ENCODE results near the gene KDM4C.

The KDM4C gene

GRCh38 chr9:6864102-6864501 is 106.3 kb downstream of the KDM4C start:
- H3K4me3 ChIP-seq (ENCODE audit: low read length in 2 of 2), result no peak overlapping the region
- no peaks in the 10 kb centered on the region for H3K27me3 ChIP-seq (ENCODE audit: control insufficient read depth in 1 of 2, insufficient read depth in 2 of 2, low read length in 2 of 2)
- H3K9ac ChIP-seq (ENCODE audit: low read length in 2 of 2), result no peak overlapping the region
- no peaks in the 10 kb centered on the region for H3K4me1 ChIP-seq (ENCODE audit: control insufficient read depth, insufficient read depth, low read length)
- peaks cover 3 to 6% of the 10 kb centered on the region in 2 donors for H3K9me3 ChIP-seq (ENCODE audit: control insufficient read depth in 2 of 2, low read length in 2 of 2)
- H3K36me3 ChIP-seq (ENCODE audit: control insufficient read depth in 2 of 2, insufficient read depth in 2 of 2, low read length in 2 of 2), result no peaks in the 10 kb centered on the region
- no peak overlapping the region for H3K27ac ChIP-seq (ENCODE audit: low read length)

GRCh38 chr9:6869081-6869948 is 111.5 kb downstream of the KDM4C start:
- Histone ChIP-seq H3K4me1 (ENCODE audit: control insufficient read depth, insufficient read depth, low read length) (peaks cover 4% of the 10 kb centered on the region), H3K27ac (ENCODE audit: low read length) (no peak overlapping the region), H3K9me3 (ENCODE audit: control insufficient read depth in 2 of 2, low read length in 2 of 2) (no peaks in the 10 kb centered on the region)

GRCh38 chr9:6870149-6870548 is 112.4 kb downstream of the KDM4C start:
- Histone ChIP-seq H3K4me3 (ENCODE audit: low read length in 2 of 2) (no peak overlapping the region), H3K9me3 (ENCODE audit: control insufficient read depth in 2 of 2, low read length in 2 of 2) (no peaks in the 10 kb centered on the region), H3K27me3 (ENCODE audit: control insufficient read depth in 1 of 2, insufficient read depth in 2 of 2, low read length in 2 of 2) (no peaks in the 10 kb centered on the region), H3K9ac (ENCODE audit: low read length in 2 of 2) (no peak overlapping the region), H3K4me1 (ENCODE audit: control insufficient read depth, insufficient read depth, low read length) (peaks cover 4% of the 10 kb centered on the region), H3K27ac (ENCODE audit: low read length) (no peak overlapping the region), H3K36me3 (ENCODE audit: control insufficient read depth in 2 of 2, insufficient read depth in 2 of 2, low read length in 2 of 2) (no peaks in the 10 kb centered on the region)

More at GRCh38 chr9:6869081-6869948, 111.5 kb downstream of the KDM4C start:
- no peak overlapping the region for H3K4me3 ChIP-seq (ENCODE audit: low read length in 2 of 2)
- no peaks in the 10 kb centered on the region for H3K36me3 ChIP-seq (ENCODE audit: control insufficient read depth in 2 of 2, insufficient read depth in 2 of 2, low read length in 2 of 2)
- no peaks in the 10 kb centered on the region for H3K27me3 ChIP-seq (ENCODE audit: control insufficient read depth in 1 of 2, insufficient read depth in 2 of 2, low read length in 2 of 2)
- no peak overlapping the region for H3K9ac ChIP-seq (ENCODE audit: low read length in 2 of 2)

GRCh38 chr9:6870650-6871477 is 113.1 kb downstream of the KDM4C start:
- peaks cover 4% of the 10 kb centered on the region for H3K4me1 ChIP-seq (ENCODE audit: control insufficient read depth, insufficient read depth, low read length)
- H3K9me3 ChIP-seq (ENCODE audit: control insufficient read depth in 2 of 2, low read length in 2 of 2), result no peaks in the 10 kb centered on the region
- no peak overlapping the region for H3K27ac ChIP-seq (ENCODE audit: low read length)
- no peaks in the 10 kb centered on the region for H3K36me3 ChIP-seq (ENCODE audit: control insufficient read depth in 2 of 2, insufficient read depth in 2 of 2, low read length in 2 of 2)
- H3K27me3 ChIP-seq (ENCODE audit: control insufficient read depth in 1 of 2, insufficient read depth in 2 of 2, low read length in 2 of 2), result no peaks in the 10 kb centered on the region
- no peak overlapping the region for H3K9ac ChIP-seq (ENCODE audit: low read length in 2 of 2)
- no peak overlapping the region for H3K4me3 ChIP-seq (ENCODE audit: low read length in 2 of 2)

- peaks cover 4% of the 10 kb centered on the region for H3K4me1 ChIP-seq (ENCODE audit: control insufficient read depth, insufficient read depth, low read length)
- no peak overlapping the region for H3K9ac ChIP-seq (ENCODE audit: low read length in 2 of 2)
- H3K9me3 ChIP-seq (ENCODE audit: control insufficient read depth in 2 of 2, low read length in 2 of 2), result no peaks in the 10 kb centered on the region
- H3K27ac ChIP-seq (ENCODE audit: low read length), result no peak overlapping the region
- no peaks in the 10 kb centered on the region for H3K27me3 ChIP-seq (ENCODE audit: control insufficient read depth in 1 of 2, insufficient read depth in 2 of 2, low read length in 2 of 2)
- H3K36me3 ChIP-seq (ENCODE audit: control insufficient read depth in 2 of 2, insufficient read depth in 2 of 2, low read length in 2 of 2), result no peaks in the 10 kb centered on the region
- H3K4me3 ChIP-seq (ENCODE audit: low read length in 2 of 2), result no peak overlapping the region
Observed at GRCh38 chr9:6873857-6874256, 116.1 kb downstream of the KDM4C start.

GRCh38 chr9:6876195-6876894 is 118.6 kb downstream of the KDM4C start:
- Histone ChIP-seq H3K4me3 (ENCODE audit: low read length in 2 of 2) (no peak overlapping the region), H3K9ac (ENCODE audit: low read length in 2 of 2) (no peak overlapping the region), H3K27ac (ENCODE audit: low read length) (no peak overlapping the region), H3K36me3 (ENCODE audit: control insufficient read depth in 2 of 2, insufficient read depth in 2 of 2, low read length in 2 of 2) (no peaks in the 10 kb centered on the region), H3K9me3 (ENCODE audit: control insufficient read depth in 2 of 2, low read length in 2 of 2) (no peaks in the 10 kb centered on the region), H3K27me3 (ENCODE audit: control insufficient read depth in 1 of 2, insufficient read depth in 2 of 2, low read length in 2 of 2) (no peaks in the 10 kb centered on the region), H3K4me1 (ENCODE audit: control insufficient read depth, insufficient read depth, low read length) (no peaks in the 10 kb centered on the region)

- Histone ChIP-seq H3K27ac (ENCODE audit: low read length) (no peak overlapping the region), H3K9ac (ENCODE audit: low read length in 2 of 2) (no peak overlapping the region), H3K27me3 (ENCODE audit: control insufficient read depth in 1 of 2, insufficient read depth in 2 of 2, low read length in 2 of 2) (no peaks in the 10 kb centered on the region), H3K9me3 (ENCODE audit: control insufficient read depth in 2 of 2, low read length in 2 of 2) (no peaks in the 10 kb centered on the region), H3K4me3 (ENCODE audit: low read length in 2 of 2) (no peak overlapping the region), H3K4me1 (ENCODE audit: control insufficient read depth, insufficient read depth, low read length) (no peaks in the 10 kb centered on the region), H3K36me3 (ENCODE audit: control insufficient read depth in 2 of 2, insufficient read depth in 2 of 2, low read length in 2 of 2) (no peaks in the 10 kb centered on the region)
Observed at GRCh38 chr9:6877671-6878161, 119.9 kb downstream of the KDM4C start.

- H3K27me3 ChIP-seq (ENCODE audit: control insufficient read depth in 1 of 2, insufficient read depth in 2 of 2, low read length in 2 of 2), result no peaks in the 10 kb centered on the region
- H3K9me3 ChIP-seq (ENCODE audit: control insufficient read depth in 2 of 2, low read length in 2 of 2), result no peaks in the 10 kb centered on the region
- no peaks in the 10 kb centered on the region for H3K36me3 ChIP-seq (ENCODE audit: control insufficient read depth in 2 of 2, insufficient read depth in 2 of 2, low read length in 2 of 2)
- H3K27ac ChIP-seq (ENCODE audit: low read length), result no peak overlapping the region
- no peak overlapping the region for H3K9ac ChIP-seq (ENCODE audit: low read length in 2 of 2)
- no peak overlapping the region for H3K4me3 ChIP-seq (ENCODE audit: low read length in 2 of 2)
- no peaks in the 10 kb centered on the region for H3K4me1 ChIP-seq (ENCODE audit: control insufficient read depth, insufficient read depth, low read length)
Observed at GRCh38 chr9:6880626-6881025, 122.9 kb downstream of the KDM4C start.

GRCh38 chr9:6884101-6884500 is 126.3 kb downstream of the KDM4C start:
- Histone ChIP-seq H3K4me3 (ENCODE audit: low read length in 2 of 2) (no peak overlapping the region), H3K27ac (ENCODE audit: low read length) (no peak overlapping the region), H3K4me1 (ENCODE audit: control insufficient read depth, insufficient read depth, low read length) (no peaks in the 10 kb centered on the region), H3K36me3 (ENCODE audit: control insufficient read depth in 2 of 2, insufficient read depth in 2 of 2, low read length in 2 of 2) (no peaks in the 10 kb centered on the region), H3K9ac (ENCODE audit: low read length in 2 of 2) (no peak overlapping the region), H3K9me3 (ENCODE audit: control insufficient read depth in 2 of 2, low read length in 2 of 2) (no peaks in the 10 kb centered on the region), H3K27me3 (ENCODE audit: control insufficient read depth in 1 of 2, insufficient read depth in 2 of 2, low read length in 2 of 2) (no peaks in the 10 kb centered on the region)

GRCh38 chr9:6884990-6885389 is 127.2 kb downstream of the KDM4C start:
- no peaks in the 10 kb centered on the region for H3K27me3 ChIP-seq (ENCODE audit: control insufficient read depth in 1 of 2, insufficient read depth in 2 of 2, low read length in 2 of 2)
- no peaks in the 10 kb centered on the region for H3K9me3 ChIP-seq (ENCODE audit: control insufficient read depth in 2 of 2, low read length in 2 of 2)
- peaks cover 0 to 7% of the 10 kb centered on the region in 2 donors for H3K36me3 ChIP-seq (ENCODE audit: control insufficient read depth in 2 of 2, insufficient read depth in 2 of 2, low read length in 2 of 2)
- H3K27ac ChIP-seq (ENCODE audit: low read length), result no peak overlapping the region
- no peaks in the 10 kb centered on the region for H3K4me1 ChIP-seq (ENCODE audit: control insufficient read depth, insufficient read depth, low read length)
- H3K9ac ChIP-seq (ENCODE audit: low read length in 2 of 2), result no peak overlapping the region
- H3K4me3 ChIP-seq (ENCODE audit: low read length in 2 of 2), result no peak overlapping the region

All from stomach smooth muscle (tissue), 2 donors.